ENCODE results near the gene TNRC18. TPM values are rescaled to one million over a fixed set of nuclear protein-coding genes. Genes with fewer than 3 reads are reported as not detected.
A peak's percentile ranks its signal among the peaks of the same experiment; 100 is the strongest.

TNRC18 gene
- total and polyA plus RNA-seq, 2 of the 8 experiments (the other 6 are each of a cell fraction or from before 2014, with no cell fraction given) = 1.7 to 8.6 TPM

DNA sequence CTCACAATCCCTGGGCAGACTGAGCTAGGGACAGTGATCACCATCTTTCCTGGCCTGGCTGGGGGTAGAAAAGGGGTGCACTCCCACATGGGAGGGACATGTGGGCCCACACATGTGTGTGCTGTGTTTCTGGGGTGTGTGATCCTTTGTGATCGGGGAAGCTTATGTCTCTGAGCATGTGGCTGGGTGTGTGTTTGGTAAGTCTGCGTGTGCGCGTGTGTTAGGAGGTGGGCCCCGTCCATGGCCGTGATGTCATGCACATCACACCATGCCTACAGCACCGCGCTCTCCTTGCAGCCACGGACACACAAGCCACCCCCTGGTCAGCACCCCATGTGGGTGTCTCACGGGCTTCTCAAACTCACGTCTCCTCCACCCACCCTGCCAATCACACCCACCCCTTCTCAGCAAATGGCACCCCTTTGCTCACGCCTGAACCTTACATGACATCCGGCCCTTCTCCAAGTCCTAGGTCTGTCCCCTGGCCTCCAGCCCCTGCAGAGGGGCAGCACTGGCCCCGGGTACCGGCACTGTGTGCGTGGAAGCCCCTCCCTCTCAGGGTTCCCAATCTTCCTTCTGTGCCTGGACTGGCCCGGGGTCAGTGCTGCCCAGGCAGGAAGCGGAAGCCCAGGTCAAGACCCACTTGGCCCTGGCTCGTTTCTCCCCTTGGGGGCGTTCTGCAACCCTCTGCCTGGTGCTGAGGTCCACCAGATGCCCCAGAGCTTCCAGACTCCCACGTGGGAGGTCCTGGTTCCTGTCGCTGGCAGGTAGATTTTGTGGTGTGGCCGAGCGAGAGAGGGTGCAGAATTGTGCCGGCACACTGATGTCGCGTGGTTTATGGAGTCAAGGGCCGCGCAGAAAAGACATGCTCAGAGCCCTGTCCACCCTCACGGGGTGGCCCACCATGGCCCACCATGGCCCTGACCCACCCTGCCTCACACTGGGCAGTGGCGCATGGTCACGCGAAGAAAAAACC is 128.3 kb downstream of the TNRC18 start:
- peak overlapping the region; percentile 85; the same call in 1 of the 2 replicates for H4K8ac ChIP-seq (ENCODE audit: extremely low read depth, insufficient read depth, low read length)
- H3K4me1 ChIP-seq (replicated peaks in 1 of 4; ENCODE audit: control insufficient read depth in 3 of 4, insufficient read depth in 4 of 4, low read length in 3 of 4) = peaks cover 0 to 13% (median 3%) of the 10 kb centered on the region in 4 experiments; a peak in 3 of 7 replicates
- H3K36me3 ChIP-seq (ENCODE audit: control insufficient read depth in 2 of 4, insufficient read depth in 4 of 4, low read length in 3 of 4) = no peaks in the 10 kb centered on the region
- ChIA-PET POLR2A (ENCODE audit: partially characterized antibody) (interaction anchor here (1.0 to 2.0 kb wide), 5 partner anchors 10 to 134 kb away, joined by 3 to 10 read pairs (median 3); no protein-coding TSS in a partner anchor), CTCF (ENCODE audit: partially characterized antibody) (interaction anchor here (0.6 to 2.8 kb wide), 6 partner anchors 10 to 502 kb away, joined by 3 to 12 read pairs (median 4); no protein-coding TSS in a partner anchor)
- H3K79me1 ChIP-seq (ENCODE audit: low read depth, low read length) = no peaks in the 10 kb centered on the region
- H3K4me2 ChIP-seq (ENCODE audit: insufficient read depth in 1 of 2, low read depth in 2 of 2, low read length in 2 of 2) = peak overlapping the region; percentile 72 to 96
- H3K9me3 ChIP-seq (ENCODE audit: insufficient read depth in 2 of 2, low read depth in 1 of 2, low read length in 1 of 2) = no peaks in the 10 kb centered on the region
- H3K14ac ChIP-seq (ENCODE audit: insufficient read length) = no peak overlapping the region
- H2BK15ac ChIP-seq (ENCODE audit: low read length) = peak overlapping the region; percentile 95; the same call in 1 of the 2 replicates
- no peaks in the 10 kb centered on the region for H3K79me2 ChIP-seq (ENCODE audit: control insufficient read depth in 1 of 2, insufficient read depth in 2 of 2, low read length in 2 of 2)
- peak overlapping the region; percentile 62; the same call in 1 of the 2 replicates for H2AFZ ChIP-seq (ENCODE audit: low read length)
- no peak for FAIRE-seq
- no peak overlapping the region for H3K4ac ChIP-seq (replicated peaks; ENCODE audit: insufficient read length, low read depth, low read length)
- peak overlapping the region; percentile 78 for H3K18ac ChIP-seq (ENCODE audit: extremely low read depth, low read length)
- no peak overlapping the region for H4K5ac ChIP-seq (ENCODE audit: insufficient read length, low read depth, low read length)
- H2AK5ac ChIP-seq (ENCODE audit: low read depth, low read length) = peak overlapping the region; percentile 86; the same call in 1 of the 2 replicates
- peak overlapping the region; percentile 81; the same call in 1 of the 2 replicates for H2BK5ac ChIP-seq (ENCODE audit: low read depth, low read length)
- H3K23ac ChIP-seq (ENCODE audit: insufficient read length) = no peak overlapping the region
- no peak overlapping the region for H3K9ac ChIP-seq (replicated peaks in 1 of 4; ENCODE audit: extremely low read depth in 1 of 4, low read depth in 3 of 4, low read length in 3 of 4)
- H3K56ac ChIP-seq (replicated peaks; ENCODE audit: insufficient read length, low read depth, low read length) = no peak overlapping the region
- TF ChIP-seq TAF7 (optimal IDR thresholded peaks at IDR 0.05; ENCODE audit: borderline replicate concordance, low read depth, low read length) (no peak), POU5F1 (IDR thresholded peaks at IDR 0.05; ENCODE audit: low read depth, low read length) (no peak), RBBP5 (IDR thresholded peaks at IDR 0.05; ENCODE audit: borderline replicate concordance, low read depth, low read length) (no peak), BRCA1 (IDR thresholded peaks at IDR 0.05; ENCODE audit: low read depth, low read length) (no peak), YY1 (IDR thresholded peaks at IDR 0.05; ENCODE audit: low read depth, low read length) (no peak; the same call in 1 of the 2 replicates)
- TF ChIP-seq, protein P1, sequence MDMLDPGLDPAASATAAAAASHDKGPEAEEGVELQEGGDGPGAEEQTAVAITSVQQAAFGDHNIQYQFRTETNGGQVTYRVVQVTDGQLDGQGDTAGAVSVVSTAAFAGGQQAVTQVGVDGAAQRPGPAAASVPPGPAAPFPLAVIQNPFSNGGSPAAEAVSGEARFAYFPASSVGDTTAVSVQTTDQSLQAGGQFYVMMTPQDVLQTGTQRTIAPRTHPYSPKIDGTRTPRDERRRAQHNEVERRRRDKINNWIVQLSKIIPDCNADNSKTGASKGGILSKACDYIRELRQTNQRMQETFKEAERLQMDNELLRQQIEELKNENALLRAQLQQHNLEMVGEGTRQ (IDR thresholded peaks at IDR 0.05; ENCODE audit: low read length) = no peak
- TF ChIP-seq, protein P2, sequence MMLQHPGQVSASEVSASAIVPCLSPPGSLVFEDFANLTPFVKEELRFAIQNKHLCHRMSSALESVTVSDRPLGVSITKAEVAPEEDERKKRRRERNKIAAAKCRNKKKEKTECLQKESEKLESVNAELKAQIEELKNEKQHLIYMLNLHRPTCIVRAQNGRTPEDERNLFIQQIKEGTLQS (IDR thresholded peaks at IDR 0.05; ENCODE audit: insufficient read depth, low read depth, low read length) = no peak
- no peak for DNase-seq (ENCODE audit: low read depth in 1 of 2, low spot score in 2 of 2)
- WGBS, 2 experiments (ENCODE audit: extremely low coverage in 1 of 2, insufficient coverage in 1 of 2, insufficient read length in 1 of 2, insufficient replicate concordance in 2 of 2, low coverage in 1 of 2, low lambda C conversion rate in 2 of 2, missing lambda C conversion rate in 1 of 2) = 87% methylated on average over 24 of the region's 33 CpGs; no CpG with 5 or more reads in 1 of the 2 experiments
- no peak overlapping the region; the same call in 1 of the 2 replicates for H2BK12ac ChIP-seq (ENCODE audit: low read depth, low read length)
- H3K27me3 ChIP-seq (replicated peaks in 1 of 4; ENCODE audit: control insufficient read depth in 3 of 4, extremely low read depth in 1 of 4, insufficient read depth in 3 of 4, low read length in 3 of 4) = peaks cover 0 to 12% (median 5%) of the 10 kb centered on the region in 4 experiments; a peak in 2 of 7 replicates
- peak overlapping the region; percentile 80 for H4K91ac ChIP-seq (replicated peaks; ENCODE audit: insufficient read length, low read length)
- peaks cover 8% of the 10 kb centered on the region; the same call in 1 of the 2 replicates for H3K23me2 ChIP-seq (ENCODE audit: low read depth, low read length)
- no peak overlapping the region for H2BK120ac ChIP-seq (replicated peaks; ENCODE audit: low read depth, low read length)
- H3K27ac ChIP-seq (ENCODE audit: low read depth, low read length) = no peak overlapping the region
- peak overlapping the region; percentile 27 to 77 (median 48) for H3K4me3 ChIP-seq (ENCODE audit: extremely low read depth in 1 of 4, insufficient read depth in 2 of 4, low read depth in 3 of 4, low read length in 4 of 4)
- no peak overlapping the region for H2BK20ac ChIP-seq (ENCODE audit: low read length)
- no peaks in the 10 kb centered on the region for H4K20me1 ChIP-seq (replicated peaks in 1 of 2; ENCODE audit: control insufficient read depth in 1 of 2, insufficient read depth in 2 of 2, low read length in 2 of 2)
